C4-2B (cell line): ENCODE results near the gene MYL10.

Source experiments
- ZFX ChIP-seq: fragments of 450-650 bp; IDR thresholded peaks from 2 replicates; pipeline ENCODE4 v1.6.1; 2017
- TF ChIP-seq, protein P1 (sequence below): fragments of 450-650 bp; conservative IDR thresholded peaks from 2 replicates; pipeline ENCODE4 v1.5.1; 2017; ENCODE audit warnings: mild to moderate bottlenecking

DNA sequence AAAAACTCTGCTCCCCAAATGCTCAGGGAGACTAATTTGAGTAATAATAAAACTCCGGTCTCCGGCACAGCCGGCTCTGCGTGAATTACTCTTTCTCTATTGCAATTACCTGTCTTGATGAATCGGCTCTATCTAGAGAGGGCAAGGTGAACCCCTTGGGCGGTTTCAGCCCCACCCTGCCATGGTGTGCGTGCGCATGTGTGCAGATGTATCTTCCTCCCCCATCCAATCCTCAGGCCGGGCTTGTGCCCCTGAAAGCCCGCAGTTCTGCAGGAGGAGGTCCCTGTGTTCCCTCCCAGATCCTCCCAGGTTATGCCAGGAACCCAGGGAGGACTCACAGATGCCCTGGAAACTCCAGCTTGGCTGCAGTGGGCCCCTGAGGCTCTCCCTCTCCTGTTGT, 48.3 kb upstream of the MYL10 start:
- TF ChIP-seq, protein P1, sequence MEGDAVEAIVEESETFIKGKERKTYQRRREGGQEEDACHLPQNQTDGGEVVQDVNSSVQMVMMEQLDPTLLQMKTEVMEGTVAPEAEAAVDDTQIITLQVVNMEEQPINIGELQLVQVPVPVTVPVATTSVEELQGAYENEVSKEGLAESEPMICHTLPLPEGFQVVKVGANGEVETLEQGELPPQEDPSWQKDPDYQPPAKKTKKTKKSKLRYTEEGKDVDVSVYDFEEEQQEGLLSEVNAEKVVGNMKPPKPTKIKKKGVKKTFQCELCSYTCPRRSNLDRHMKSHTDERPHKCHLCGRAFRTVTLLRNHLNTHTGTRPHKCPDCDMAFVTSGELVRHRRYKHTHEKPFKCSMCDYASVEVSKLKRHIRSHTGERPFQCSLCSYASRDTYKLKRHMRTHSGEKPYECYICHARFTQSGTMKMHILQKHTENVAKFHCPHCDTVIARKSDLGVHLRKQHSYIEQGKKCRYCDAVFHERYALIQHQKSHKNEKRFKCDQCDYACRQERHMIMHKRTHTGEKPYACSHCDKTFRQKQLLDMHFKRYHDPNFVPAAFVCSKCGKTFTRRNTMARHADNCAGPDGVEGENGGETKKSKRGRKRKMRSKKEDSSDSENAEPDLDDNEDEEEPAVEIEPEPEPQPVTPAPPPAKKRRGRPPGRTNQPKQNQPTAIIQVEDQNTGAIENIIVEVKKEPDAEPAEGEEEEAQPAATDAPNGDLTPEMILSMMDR = no peak
- no peak for TF ChIP-seq ZFX
